ENCODE results near the gene IL6R.

DNA sequence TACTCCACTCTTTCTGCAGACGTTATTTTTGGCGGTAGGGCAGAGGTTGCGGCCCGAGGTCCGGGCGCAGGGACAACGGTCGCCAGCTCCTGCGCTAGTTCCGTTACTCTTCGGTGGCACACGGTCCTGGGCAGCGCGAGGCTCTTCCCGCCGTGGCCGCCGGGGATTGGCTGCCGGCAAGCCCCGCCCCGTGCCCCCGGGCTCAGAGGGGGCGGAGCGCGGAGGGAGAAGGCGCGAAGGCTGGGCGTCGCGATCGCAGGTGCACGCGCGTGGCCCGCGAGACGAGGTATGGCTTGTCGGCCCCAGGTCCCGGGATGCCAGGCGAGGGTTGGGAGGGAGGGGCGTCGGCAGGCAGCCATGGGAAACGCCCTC lies 97.6 kb downstream of the IL6R start:
- TF ChIP-seq, protein P1, sequence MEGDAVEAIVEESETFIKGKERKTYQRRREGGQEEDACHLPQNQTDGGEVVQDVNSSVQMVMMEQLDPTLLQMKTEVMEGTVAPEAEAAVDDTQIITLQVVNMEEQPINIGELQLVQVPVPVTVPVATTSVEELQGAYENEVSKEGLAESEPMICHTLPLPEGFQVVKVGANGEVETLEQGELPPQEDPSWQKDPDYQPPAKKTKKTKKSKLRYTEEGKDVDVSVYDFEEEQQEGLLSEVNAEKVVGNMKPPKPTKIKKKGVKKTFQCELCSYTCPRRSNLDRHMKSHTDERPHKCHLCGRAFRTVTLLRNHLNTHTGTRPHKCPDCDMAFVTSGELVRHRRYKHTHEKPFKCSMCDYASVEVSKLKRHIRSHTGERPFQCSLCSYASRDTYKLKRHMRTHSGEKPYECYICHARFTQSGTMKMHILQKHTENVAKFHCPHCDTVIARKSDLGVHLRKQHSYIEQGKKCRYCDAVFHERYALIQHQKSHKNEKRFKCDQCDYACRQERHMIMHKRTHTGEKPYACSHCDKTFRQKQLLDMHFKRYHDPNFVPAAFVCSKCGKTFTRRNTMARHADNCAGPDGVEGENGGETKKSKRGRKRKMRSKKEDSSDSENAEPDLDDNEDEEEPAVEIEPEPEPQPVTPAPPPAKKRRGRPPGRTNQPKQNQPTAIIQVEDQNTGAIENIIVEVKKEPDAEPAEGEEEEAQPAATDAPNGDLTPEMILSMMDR (IDR thresholded peaks at IDR 0.05) = no peak
- TF ChIP-seq POLR2AphosphoS5 (IDR thresholded peaks at IDR 0.05) (no peak), EP300 (IDR thresholded peaks at IDR 0.05) (no peak), POLR2A (IDR thresholded peaks at IDR 0.05) (no peak)
